ENCODE data around the gene CA10.

GRCh38 chr17:52170963-52171572 lies 12.6 kb upstream of the CA10 start:
- TF ChIP-seq, protein P1, sequence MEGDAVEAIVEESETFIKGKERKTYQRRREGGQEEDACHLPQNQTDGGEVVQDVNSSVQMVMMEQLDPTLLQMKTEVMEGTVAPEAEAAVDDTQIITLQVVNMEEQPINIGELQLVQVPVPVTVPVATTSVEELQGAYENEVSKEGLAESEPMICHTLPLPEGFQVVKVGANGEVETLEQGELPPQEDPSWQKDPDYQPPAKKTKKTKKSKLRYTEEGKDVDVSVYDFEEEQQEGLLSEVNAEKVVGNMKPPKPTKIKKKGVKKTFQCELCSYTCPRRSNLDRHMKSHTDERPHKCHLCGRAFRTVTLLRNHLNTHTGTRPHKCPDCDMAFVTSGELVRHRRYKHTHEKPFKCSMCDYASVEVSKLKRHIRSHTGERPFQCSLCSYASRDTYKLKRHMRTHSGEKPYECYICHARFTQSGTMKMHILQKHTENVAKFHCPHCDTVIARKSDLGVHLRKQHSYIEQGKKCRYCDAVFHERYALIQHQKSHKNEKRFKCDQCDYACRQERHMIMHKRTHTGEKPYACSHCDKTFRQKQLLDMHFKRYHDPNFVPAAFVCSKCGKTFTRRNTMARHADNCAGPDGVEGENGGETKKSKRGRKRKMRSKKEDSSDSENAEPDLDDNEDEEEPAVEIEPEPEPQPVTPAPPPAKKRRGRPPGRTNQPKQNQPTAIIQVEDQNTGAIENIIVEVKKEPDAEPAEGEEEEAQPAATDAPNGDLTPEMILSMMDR (IDR thresholded peaks at IDR 0.05), result no peak
- no peak for TF ChIP-seq POLR2AphosphoS5 (IDR thresholded peaks at IDR 0.05; ENCODE audit: insufficient read depth in 1 of 2, low read depth in 1 of 2)
- TF ChIP-seq POLR2A (IDR thresholded peaks at IDR 0.05), result no peak

All from vagina (tissue), 2 donors.